HepG2 (cell line): ENCODE data around the gene CATSPERE. TPM values are rescaled to one million over a fixed set of nuclear protein-coding genes. Genes with fewer than 3 reads are reported as not detected.

Source experiments
- CHD2 ChIP-seq: IDR thresholded peaks from 2 replicates; pipeline ENCODE4 v1.6.1; 2011; ENCODE audit warnings: low read depth, low read length, improper control_type of control experiment
- ELF1 ChIP-seq: sonication (generic); formaldehyde crosslinking; IDR thresholded peaks from 2 replicates; pipeline ENCODE4 v1.4.0; 2020; ENCODE audit warnings: missing genetic modification reagents
- FOXC1 ChIP-seq: sonication (generic); formaldehyde crosslinking; IDR thresholded peaks from 2 replicates; pipeline ENCODE4 v1.8.0; 2022; ENCODE audit warnings: mild to moderate bottlenecking, missing genetic modification reagents, borderline replicate concordance
- HCFC1 ChIP-seq: fragments of 150-350 bp; IDR thresholded peaks from 2 replicates; pipeline ENCODE4 v1.6.1; 2014; ENCODE audit warnings: low read depth, low read length
- HOXA3 ChIP-seq: sonication (generic); formaldehyde crosslinking; IDR thresholded peaks from 2 replicates; pipeline ENCODE4 v1.5.0; 2020; ENCODE audit warnings: missing genetic modification reagents
- KLF12 ChIP-seq: sonication (generic); formaldehyde crosslinking; IDR thresholded peaks from 2 replicates; pipeline ENCODE4 v1.4.0; 2020; ENCODE audit warnings: missing genetic modification reagents, borderline replicate concordance
- SUZ12 ChIP-seq: fragments of 150-350 bp; IDR thresholded peaks from 2 replicates; pipeline ENCODE4 v1.6.1; 2014; ENCODE audit warnings: low read depth, low read length
- TEAD3 ChIP-seq: optimal IDR thresholded peaks from 2 replicates; pipeline ENCODE3; 2016; ENCODE audit warnings: borderline replicate concordance
- YEATS2 ChIP-seq: sonication (generic); formaldehyde crosslinking; IDR thresholded peaks from 2 replicates; pipeline ENCODE4 v1.4.0; 2020; ENCODE audit warnings: missing genetic modification reagents, borderline replicate concordance
- YY1 ChIP-seq: IDR thresholded peaks from 2 replicates; pipeline ENCODE4 v1.6.1; 2011; ENCODE audit warnings: low read length, low read depth, moderate library complexity, mild to moderate bottlenecking; ENCODE audit not compliant: insufficient read depth, insufficient replicate concordance
- ZC3H13 ChIP-seq: sonication (generic); formaldehyde crosslinking; IDR thresholded peaks from 2 replicates; pipeline ENCODE4 v1.8.1; 2023; ENCODE audit warnings: mild to moderate bottlenecking, missing genetic modification reagents, moderate library complexity
- ZNF207 ChIP-seq: fragments of 450-650 bp; IDR thresholded peaks from 2 replicates; pipeline ENCODE4 v1.6.1; 2016; ENCODE audit warnings: antibody characterized with exemption, borderline replicate concordance
- ZNF510 ChIP-seq: sonication (generic); formaldehyde crosslinking; IDR thresholded peaks from 2 replicates; pipeline ENCODE4 v1.4.0; 2020; ENCODE audit warnings: low read depth, mild to moderate bottlenecking, missing genetic modification reagents
- ZNF607 ChIP-seq: sonication (generic); formaldehyde crosslinking; IDR thresholded peaks from 2 replicates; pipeline ENCODE4 v1.5.1; 2020; ENCODE audit warnings: missing genetic modification reagents, mild to moderate bottlenecking, borderline replicate concordance
- polyA plus RNA-seq, 8 experiments: library from polyadenylated mRNA; depleted of rRNA in 3 of 8; stranded (reverse) in 7 of 8; unstranded in 1 of 8; fragments of >200 nt; fragmentation: Illumina TruSeq in 4 of 8; extraction: Trizol in 4 of 8; gene quantifications; 2 replicates each; pipeline versions ENCODE4 v1.2.1 to v1.2.3, GENCODE V29; 2011 to 2016; ENCODE audit warnings: low read depth in 4 of 8, missing spikeins in 1 of 8, mixed read lengths in 1 of 8; ENCODE audit not compliant: insufficient read depth in 1 of 8
- total RNA-seq, 5 experiments: library from RNA; depleted of rRNA; stranded (reverse); fragments of >200 nt; fragmentation: Illumina TruSeq; extraction: Trizol; gene quantifications; 2 replicates each; pipeline ENCODE4 v1.2.3, GENCODE V29; 2016; ENCODE audit warnings: low read depth in 1 of 5
- TF ChIP-seq, protein P1 (sequence below): sonication (generic); formaldehyde crosslinking; IDR thresholded peaks from 2 replicates; pipeline ENCODE4 v1.8.0; 2022; ENCODE audit warnings: missing genetic modification reagents, mild to moderate bottlenecking, inconsistent platforms, borderline replicate concordance
- TF ChIP-seq, protein P2 (sequence below): sonication (generic); formaldehyde crosslinking; IDR thresholded peaks from 2 replicates; pipeline ENCODE4 v1.4.0; 2020; ENCODE audit warnings: mild to moderate bottlenecking, missing genetic modification reagents
- TF ChIP-seq, protein P3 (sequence below): sonication (generic); formaldehyde crosslinking; IDR thresholded peaks from 2 replicates; pipeline ENCODE4 v1.5.0; 2020; ENCODE audit warnings: mild to moderate bottlenecking, missing genetic modification reagents, borderline replicate concordance
- TF ChIP-seq, protein P4 (sequence below): sonication (generic); formaldehyde crosslinking; IDR thresholded peaks from 2 replicates; pipeline ENCODE4 v1.9.0; 2022; ENCODE audit warnings: missing genetic modification reagents, mild to moderate bottlenecking, borderline replicate concordance

Gene CATSPERE
- total and polyA plus RNA-seq, 2 of the 13 experiments (the other 11 are each of a cell fraction or from before 2014, with no cell fraction given): 0.34 to 0.51 TPM

DNA sequence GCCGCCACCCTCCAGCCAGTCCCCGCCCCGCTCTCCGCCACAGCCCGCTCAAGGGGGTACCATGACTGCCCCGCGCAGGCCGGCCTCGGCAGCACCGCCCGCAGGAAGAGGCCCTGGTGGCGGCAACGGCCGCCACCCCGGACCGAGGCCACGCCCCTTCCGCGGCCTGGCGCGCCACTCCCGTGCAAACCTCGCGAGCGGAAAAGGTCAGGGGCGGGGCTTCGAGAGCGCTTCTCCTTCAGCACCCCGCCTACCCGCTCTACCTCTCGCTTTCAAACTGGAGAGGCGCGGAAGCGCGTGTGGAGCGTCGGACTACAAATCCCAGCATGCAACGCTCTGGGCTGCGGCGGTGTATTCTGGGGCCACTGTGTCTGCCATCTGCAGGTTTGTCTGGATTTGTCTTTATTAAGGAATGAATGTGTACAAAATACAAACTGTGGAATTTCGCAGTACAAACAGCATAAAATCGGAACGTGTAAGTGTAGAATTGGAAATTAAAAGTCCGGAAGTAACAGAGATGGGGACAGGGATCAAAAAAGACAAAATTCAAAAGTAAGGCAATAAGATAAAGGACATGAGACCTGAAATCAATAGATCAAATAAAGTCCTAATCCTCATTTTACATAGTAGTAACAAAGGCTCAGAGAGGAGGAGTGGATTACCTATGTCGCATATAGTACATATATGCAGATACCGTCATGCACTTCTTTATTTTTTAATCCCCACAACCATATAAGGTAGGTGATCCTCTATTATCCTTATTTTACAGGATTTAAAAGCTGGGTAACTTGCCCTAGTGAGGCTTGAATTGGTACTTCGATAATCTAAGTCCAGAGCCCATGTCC lies 8.9 kb upstream of the CATSPERE start (continued):
- TF ChIP-seq ZNF207 (no peak), SUZ12 (peak; percentile 87), CHD2 (peak; percentile 92), KLF12 (CRISPR knock-in tag) (0 out of 2 replicates have a peak, but pooled peaks have one; percentile 35), ZNF510 (CRISPR knock-in tag) (no peak), ELF1 (CRISPR knock-in tag) (peak; percentile 93), FOXC1 (CRISPR knock-in tag) (no peak), ZC3H13 (CRISPR knock-in tag) (peak; percentile 85), TEAD3 (CRISPR knock-in tag) (peak; percentile 38), ZNF607 (CRISPR knock-in tag) (peak; percentile 2; the same call in 1 of the 2 replicates), YEATS2 (CRISPR knock-in tag) (peak; percentile 85; the same call in 1 of the 2 replicates), HCFC1 (peak; percentile 94), HOXA3 (CRISPR knock-in tag) (peak; percentile 75), YY1 (peak; percentile 73)
- TF ChIP-seq, protein P1, sequence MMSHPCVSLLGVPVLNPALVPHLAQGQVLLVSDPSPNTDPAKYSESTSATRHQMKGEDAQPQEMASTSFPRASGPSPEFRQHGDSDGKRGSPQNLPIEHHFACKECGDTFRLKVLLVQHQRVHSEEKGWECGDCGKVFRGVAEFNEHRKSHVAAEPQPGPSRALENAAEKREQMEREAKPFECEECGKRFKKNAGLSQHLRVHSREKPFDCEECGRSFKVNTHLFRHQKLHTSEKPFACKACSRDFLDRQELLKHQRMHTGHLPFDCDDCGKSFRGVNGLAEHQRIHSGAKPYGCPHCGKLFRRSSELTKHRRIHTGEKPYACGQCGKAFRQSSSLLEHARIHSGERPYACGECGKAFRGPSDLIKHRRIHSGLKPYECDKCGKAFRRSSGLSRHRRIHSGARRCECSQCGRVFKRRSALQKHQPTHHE (CRISPR knock-in tag): no peak
- TF ChIP-seq, protein P2, sequence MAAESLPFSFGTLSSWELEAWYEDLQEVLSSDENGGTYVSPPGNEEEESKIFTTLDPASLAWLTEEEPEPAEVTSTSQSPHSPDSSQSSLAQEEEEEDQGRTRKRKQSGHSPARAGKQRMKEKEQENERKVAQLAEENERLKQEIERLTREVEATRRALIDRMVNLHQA: no peak
- TF ChIP-seq, protein P3, sequence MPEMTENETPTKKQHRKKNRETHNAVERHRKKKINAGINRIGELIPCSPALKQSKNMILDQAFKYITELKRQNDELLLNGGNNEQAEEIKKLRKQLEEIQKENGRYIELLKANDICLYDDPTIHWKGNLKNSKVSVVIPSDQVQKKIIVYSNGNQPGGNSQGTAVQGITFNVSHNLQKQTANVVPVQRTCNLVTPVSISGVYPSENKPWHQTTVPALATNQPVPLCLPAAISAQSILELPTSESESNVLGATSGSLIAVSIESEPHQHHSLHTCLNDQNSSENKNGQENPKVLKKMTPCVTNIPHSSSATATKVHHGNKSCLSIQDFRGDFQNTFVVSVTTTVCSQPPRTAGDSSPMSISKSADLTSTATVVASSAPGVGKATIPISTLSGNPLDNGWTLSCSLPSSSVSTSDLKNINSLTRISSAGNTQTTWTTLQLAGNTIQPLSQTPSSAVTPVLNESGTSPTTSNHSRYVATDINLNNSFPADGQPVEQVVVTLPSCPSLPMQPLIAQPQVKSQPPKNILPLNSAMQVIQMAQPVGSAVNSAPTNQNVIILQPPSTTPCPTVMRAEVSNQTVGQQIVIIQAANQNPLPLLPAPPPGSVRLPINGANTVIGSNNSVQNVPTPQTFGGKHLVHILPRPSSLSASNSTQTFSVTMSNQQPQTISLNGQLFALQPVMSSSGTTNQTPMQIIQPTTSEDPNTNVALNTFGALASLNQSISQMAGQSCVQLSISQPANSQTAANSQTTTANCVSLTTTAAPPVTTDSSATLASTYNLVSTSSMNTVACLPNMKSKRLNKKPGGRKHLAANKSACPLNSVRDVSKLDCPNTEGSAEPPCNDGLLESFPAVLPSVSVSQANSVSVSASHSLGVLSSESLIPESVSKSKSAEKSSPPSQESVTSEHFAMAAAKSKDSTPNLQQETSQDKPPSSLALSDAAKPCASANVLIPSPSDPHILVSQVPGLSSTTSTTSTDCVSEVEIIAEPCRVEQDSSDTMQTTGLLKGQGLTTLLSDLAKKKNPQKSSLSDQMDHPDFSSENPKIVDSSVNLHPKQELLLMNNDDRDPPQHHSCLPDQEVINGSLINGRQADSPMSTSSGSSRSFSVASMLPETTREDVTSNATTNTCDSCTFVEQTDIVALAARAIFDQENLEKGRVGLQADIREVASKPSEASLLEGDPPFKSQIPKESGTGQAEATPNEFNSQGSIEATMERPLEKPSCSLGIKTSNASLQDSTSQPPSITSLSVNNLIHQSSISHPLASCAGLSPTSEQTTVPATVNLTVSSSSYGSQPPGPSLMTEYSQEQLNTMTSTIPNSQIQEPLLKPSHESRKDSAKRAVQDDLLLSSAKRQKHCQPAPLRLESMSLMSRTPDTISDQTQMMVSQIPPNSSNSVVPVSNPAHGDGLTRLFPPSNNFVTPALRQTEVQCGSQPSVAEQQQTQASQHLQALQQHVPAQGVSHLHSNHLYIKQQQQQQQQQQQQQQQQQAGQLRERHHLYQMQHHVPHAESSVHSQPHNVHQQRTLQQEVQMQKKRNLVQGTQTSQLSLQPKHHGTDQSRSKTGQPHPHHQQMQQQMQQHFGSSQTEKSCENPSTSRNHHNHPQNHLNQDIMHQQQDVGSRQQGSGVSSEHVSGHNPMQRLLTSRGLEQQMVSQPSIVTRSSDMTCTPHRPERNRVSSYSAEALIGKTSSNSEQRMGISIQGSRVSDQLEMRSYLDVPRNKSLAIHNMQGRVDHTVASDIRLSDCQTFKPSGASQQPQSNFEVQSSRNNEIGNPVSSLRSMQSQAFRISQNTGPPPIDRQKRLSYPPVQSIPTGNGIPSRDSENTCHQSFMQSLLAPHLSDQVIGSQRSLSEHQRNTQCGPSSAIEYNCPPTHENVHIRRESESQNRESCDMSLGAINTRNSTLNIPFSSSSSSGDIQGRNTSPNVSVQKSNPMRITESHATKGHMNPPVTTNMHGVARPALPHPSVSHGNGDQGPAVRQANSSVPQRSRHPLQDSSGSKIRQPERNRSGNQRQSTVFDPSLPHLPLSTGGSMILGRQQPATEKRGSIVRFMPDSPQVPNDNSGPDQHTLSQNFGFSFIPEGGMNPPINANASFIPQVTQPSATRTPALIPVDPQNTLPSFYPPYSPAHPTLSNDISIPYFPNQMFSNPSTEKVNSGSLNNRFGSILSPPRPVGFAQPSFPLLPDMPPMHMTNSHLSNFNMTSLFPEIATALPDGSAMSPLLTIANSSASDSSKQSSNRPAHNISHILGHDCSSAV: no peak
- TF ChIP-seq, protein P4, sequence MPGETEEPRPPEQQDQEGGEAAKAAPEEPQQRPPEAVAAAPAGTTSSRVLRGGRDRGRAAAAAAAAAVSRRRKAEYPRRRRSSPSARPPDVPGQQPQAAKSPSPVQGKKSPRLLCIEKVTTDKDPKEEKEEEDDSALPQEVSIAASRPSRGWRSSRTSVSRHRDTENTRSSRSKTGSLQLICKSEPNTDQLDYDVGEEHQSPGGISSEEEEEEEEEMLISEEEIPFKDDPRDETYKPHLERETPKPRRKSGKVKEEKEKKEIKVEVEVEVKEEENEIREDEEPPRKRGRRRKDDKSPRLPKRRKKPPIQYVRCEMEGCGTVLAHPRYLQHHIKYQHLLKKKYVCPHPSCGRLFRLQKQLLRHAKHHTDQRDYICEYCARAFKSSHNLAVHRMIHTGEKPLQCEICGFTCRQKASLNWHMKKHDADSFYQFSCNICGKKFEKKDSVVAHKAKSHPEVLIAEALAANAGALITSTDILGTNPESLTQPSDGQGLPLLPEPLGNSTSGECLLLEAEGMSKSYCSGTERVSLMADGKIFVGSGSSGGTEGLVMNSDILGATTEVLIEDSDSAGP (CRISPR knock-in tag): peak; percentile 67; the same call in 1 of the 2 replicates
